GM21515 (cell line): ENCODE results near the gene SAV1.
"Not testable (repeated sequence)": the region's sequence is repeated elsewhere in the genome, so short reads cannot be mapped to it uniquely, and the experiment has no call there.

Experiments used
- ATAC-seq: cut with Tn5 transposase; IDR thresholded peaks from one replicate; pipeline ENCODE4 v1.9.1; 2021; ENCODE audit not compliant: unreplicated experiment

Gene SAV1

DNA sequence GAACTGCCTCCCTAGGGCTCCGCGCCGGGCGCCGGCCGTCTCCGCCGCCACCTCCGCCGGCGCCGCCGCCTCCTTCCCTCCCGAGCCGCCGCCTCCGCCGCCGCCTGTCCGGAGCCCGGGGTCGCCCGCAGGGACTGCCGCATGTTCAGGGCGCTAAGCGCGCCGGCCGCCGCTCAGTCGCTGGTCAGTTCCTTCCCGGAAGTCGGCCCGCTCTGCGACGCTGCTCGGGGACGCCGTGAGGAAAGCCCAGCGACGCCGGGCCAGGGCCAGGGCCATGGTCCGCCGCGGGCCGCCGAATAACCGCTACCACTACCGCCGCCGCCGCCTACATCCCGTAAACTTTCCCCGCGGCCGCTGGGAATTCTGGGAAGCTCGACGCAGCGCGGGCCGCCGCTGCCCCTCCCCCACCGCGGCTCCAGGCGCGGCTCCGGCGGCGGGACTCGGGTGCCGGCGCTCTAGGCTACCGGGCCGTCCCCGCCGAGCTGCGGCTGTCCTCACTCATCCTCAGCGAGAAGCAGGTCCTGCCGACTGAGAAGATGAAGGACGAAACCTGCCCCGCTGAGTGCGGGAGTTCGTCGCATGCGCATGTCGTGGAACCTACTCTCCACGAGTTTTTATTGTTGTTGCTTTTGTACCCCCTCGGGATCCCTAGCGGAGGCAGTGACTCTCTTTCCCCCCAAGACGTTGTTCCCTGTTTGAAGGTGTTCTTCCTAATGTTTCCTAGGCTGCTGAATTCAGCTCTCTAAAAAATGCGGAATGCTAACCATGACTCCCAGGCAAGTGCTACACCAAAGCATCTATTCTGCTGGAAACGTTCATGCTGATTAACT lies at the start of gene SAV1:
TSS of gene SAV1 (minus strand) at position 311 of the 830 bp plus-strand sequence. CDS start 339 bp downstream, outside the sequence.
- peak; percentile 51 for ATAC-seq

GRCh38 chr14:50717811-50718210 lies 49.7 kb upstream of the SAV1 start:
- ATAC-seq: no peak

- no peak for ATAC-seq
These were observed 46.5 kb upstream of the SAV1 start for GRCh38 chr14:50714450-50715073.

DNA sequence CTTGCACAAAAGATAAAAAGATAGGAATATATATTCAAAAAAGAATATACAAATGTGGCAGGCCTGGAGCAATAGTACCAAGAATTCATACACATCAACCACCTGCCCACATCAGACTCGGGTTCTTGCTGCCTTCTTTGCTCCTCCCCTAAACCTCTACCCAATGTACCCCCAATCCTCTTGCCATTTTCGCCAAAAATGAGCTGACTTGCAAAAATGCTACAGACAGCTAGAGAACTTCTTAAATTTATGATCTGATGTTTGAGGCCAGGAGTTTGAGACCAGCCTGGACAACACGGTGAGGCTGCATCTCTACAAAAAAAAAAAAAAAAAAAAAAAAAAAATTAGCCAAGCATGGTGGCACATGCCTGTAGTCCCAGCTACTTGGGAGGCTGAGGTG lies 42.9 kb upstream of the SAV1 start:
- no peak for ATAC-seq

- ATAC-seq: no peak
These were observed 37.0 kb upstream of the SAV1 start for GRCh38 chr14:50705026-50705593.

DNA sequence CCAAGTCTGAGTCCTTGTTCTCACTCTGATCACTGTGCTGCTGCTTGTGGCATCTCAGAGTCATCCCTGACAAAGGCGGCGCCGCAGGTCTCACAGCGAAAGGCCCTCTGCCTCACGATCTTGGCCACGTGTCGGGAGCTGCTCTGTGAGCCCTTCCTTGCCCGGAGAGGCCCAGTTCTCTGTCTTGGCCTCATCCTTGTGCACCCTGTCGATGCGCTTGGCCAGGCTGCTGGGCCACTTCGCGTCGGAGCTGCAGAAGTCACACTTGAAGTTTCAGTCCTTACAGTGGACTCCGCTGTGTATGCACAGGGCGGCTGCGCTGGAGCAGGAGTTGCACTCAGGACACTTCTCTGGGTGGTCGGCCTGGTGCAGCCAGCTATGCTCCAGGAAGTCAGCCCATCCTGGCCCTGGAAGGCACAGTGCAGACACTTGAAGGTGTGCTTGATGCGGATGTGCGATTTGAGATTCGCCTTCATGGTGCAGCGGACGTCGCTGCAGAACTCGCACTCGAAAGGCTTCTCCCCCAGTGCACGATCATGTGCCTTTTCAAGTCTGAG lies 36.4 kb upstream of the SAV1 start:
- no peak for ATAC-seq

- ATAC-seq: no peak
These were observed 29.7 kb upstream of the SAV1 start for GRCh38 chr14:50697659-50698290.

GRCh38 chr14:50694260-50694659 lies 26.2 kb upstream of the SAV1 start:
- ATAC-seq: not testable (repeated sequence)

- ATAC-seq: no peak
These were observed 20.8 kb upstream of the SAV1 start for GRCh38 chr14:50688875-50689274.

DNA sequence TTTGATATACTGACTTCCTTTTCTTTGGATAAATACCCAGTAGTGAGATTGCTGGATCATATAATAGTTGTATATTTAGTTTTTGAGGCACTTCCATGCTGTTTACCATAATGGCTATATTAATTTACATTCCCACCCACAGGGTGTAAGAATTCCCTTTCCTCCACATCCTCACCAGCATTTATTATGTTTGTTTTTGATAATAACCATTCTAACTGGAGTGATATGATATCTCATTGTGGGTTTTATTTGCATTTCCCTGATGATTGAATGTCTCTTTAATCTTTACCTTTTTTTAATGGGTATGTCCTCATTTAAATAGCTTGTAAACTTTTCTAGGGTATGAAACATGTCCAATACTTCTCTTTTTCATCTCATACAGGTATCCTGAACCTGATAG lies 11.6 kb upstream of the SAV1 start:
- no peak for ATAC-seq

DNA sequence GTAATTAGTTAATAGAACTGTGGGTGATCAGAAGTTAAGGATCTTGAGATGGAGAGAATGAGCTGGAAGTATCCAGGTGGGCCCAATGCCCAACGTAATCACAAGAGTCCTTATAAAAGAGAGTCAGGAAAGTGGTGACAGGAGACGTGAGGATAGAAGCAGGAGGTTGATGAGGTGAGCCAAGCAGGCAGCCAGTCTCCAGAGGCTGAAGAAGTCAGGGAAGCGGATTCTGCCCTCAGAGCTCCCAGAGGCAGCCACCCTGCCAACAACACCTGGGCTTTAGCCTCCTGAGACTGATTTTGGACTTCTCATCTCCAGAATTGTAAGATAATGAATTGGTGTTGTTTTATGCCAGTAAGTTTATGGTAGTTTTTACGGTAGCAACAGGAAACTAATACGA lies 10.1 kb upstream of the SAV1 start:
- ATAC-seq: no peak

DNA sequence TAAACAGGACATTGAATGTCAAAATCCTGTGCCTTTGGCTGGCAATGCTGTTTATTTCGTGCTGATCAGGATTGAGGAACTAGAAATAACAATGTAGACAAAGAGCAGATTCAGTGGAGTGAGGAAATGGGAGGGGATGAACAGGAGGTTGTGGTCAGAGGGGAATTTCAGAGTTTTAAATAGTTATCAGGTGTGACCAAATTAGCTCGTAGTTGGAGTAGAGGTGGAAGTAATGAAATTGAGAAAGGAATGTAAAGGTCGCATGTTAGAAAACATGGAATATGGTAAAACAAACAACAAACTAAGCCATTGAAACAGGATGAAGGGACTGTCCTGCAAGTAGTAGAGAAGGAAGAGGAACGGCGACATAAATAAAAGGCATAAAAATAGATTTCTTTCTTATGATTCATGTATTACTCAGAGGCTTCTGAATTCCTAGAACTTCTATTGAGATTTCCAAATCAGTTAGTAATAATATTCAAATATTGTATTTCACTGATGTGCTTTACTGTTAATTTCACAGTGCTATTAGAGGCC lies 9.5 kb upstream of the SAV1 start:
- peak; percentile 49 for ATAC-seq

DNA sequence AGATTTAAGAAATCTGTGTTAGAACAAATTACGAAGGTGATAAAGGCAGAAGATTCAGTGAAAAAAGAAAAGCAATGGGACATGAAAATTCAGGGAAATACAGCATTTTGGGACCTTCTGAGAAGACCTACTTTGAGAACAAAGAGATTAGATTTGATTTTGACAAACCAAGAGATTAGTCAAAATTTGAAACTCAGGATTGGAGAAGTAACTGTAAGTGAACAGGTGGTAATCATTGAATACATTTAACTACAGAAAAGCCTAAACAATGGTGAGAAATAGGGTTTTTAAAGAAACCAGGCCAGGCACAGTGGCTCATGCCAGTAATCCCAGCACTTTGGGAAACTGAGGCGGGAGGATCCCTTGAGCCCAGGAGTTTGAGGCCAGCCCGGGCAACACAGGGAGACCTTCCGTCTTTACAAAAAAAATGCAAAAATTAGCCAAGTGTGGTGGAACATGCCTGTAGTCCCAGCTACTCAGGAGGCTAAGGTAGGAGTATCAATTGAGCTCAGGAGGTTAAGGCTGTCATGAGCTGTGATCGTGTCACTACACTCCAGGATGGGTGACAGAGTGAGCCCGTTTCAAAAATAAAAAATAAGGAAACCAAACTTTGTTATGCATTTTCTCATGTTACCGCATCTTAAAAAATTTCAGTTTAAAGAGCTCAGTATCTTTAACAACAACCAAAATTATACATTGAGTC lies 8.9 kb upstream of the SAV1 start:
- peak; percentile 48 for ATAC-seq

- ATAC-seq: no peak
These were observed 7.5 kb upstream of the SAV1 start for GRCh38 chr14:50675597-50675996.

GRCh38 chr14:50670866-50671256 lies 2.8 kb upstream of the SAV1 start:
- no peak for ATAC-seq

GRCh38 chr14:50670196-50670865 lies 2.2 kb upstream of the SAV1 start:
- ATAC-seq: no peak

DNA sequence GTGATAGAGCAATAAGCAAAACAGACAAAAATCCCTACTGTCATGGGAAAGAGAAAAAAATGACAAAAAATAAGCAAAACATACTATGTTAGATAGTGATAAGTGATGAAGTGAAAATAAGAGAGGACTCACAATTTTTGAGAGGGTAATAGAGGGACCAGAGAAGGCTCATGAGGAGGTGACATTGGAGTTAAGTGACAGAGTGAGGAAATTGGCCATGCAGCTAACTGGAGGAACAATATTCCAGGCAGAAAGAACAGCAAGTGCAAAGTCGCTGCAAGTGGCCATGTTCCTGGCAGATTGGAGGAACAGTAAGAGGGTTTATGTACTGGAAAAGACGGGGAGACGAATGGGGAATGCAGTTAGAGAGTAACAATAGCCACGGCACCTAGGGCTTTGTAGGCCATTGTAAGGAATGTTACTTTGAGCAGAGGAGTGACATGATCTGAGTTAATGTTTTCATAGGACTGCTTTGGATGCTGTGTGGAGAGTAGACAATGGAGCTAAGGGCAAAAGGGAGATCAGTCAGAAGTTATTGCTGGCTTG lies 1.4 kb upstream of the SAV1 start:
- ATAC-seq: no peak

GRCh38 chr14:50668826-50669143 lies 679 bp upstream of the SAV1 start:
- no peak for ATAC-seq

- peak; percentile 51 for ATAC-seq
These were observed 466 bp downstream of the SAV1 start for GRCh38 chr14:50667684-50667995.
